Inferior parietal cortex (tissue), 1 donor: ENCODE results near the gene OR10H3.
"Not testable (repeated sequence)": the region's sequence is repeated elsewhere in the genome, so short reads cannot be mapped to it uniquely, and the experiment has no call there.

Experiments used
- DNase-seq: peaks from one replicate; pipeline ENCODE4 v3.0.0-alpha.2; 2016; ENCODE audit errors: extremely low spot score

OR10H3 gene, protein sequence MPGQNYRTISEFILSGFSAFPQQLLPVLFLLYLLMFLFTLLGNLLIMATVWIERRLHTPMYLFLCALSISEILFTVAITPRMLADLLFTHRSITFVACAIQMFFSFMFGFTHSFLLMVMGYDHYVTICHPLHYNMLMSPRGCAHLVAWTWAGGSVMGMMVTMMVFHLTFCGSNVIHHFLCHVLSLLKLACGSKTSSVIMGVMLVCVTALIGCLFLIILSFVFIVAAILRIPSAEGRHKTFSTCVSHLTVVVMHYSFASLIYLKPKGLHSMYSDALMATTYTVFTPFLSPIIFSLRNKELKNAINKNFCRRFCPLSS

GRCh38 chr19:15737722-15738121 lies at the start of gene OR10H3:
OR10H3 (plus strand) TSS chr19:15737985; CDS start chr19:15741393, 3,408 bp downstream.
- DNase-seq, result no peak

GRCh38 chr19:15696654-15697194 lies 41.1 kb upstream of the OR10H3 start:
- no peak for DNase-seq

GRCh38 chr19:15701757-15702533 lies 35.8 kb upstream of the OR10H3 start:
- DNase-seq, result no peak

DNA sequence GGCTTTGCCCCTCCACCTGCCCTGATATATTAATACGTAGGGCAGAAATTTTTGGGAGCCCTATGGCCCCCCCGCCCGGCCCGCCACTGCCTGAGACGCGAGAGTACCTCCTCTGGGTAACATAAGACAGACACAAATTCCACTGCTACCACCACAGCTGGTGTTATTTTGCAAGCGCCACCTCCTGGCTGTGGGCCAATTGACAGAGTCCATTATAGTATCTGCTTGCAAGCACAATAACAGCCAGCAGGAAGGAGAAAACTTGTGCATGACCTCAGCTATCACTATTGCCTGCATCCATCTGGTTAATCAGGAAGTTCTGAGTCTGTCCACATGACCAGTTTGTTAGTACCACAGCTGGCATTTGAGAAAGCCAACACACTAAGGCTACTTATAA lies 35.3 kb upstream of the OR10H3 start:
- peak; percentile 10 for DNase-seq

DNA sequence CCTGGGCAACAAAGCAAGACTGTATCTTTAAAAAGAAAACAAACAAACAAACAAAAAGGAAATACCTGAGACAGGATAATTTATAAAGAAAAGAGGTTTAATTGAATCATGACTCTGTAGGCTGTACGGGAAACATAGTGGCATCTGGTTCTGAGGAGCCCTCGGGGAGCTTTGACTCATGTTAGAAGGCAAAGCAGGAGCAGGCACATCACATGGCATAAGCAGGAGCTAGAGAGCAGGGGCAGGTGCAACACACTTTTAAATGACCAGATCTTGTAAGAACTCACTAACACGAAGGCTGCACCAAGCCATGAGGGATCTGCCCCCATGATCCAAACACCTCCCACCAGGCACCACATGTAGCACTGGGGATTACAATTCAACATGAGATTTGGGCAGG lies 23.1 kb upstream of the OR10H3 start:
- DNase-seq, result no peak

GRCh38 chr19:15715642-15716041 lies 22.1 kb upstream of the OR10H3 start:
- no peak for DNase-seq

DNA sequence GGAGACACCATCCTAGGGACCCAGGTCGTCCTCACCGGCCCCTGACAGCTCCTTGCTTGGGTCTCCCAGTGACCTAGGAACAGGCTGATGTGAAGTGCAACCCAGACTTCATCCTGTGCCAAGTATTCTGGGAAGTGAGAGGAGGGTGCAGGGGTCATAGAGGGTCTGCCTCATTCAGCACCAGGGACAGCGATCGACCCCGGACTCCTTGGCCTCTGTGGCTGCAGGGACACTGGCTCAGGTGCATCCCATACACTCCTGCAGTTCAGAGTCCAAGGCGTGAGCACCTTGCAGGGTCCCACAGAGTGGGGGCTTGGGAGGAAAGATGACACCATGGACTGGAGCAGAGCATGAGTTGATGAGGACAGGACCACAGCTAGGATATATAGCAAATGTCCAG lies 20.0 kb upstream of the OR10H3 start:
- no peak for DNase-seq

GRCh38 chr19:15721268-15721667 lies 16.5 kb upstream of the OR10H3 start:
- DNase-seq, result no peak

GRCh38 chr19:15722956-15723355 lies 14.8 kb upstream of the OR10H3 start:
- DNase-seq, result no peak

- DNase-seq, result no peak
Measured at GRCh38 chr19:15727724-15728123, 10.1 kb upstream of the OR10H3 start, which contains the start of gene OR10H2. OR10H2 (plus strand) TSS chr19:15728024; CDS start chr19:15728044, 20 bp downstream.

DNA sequence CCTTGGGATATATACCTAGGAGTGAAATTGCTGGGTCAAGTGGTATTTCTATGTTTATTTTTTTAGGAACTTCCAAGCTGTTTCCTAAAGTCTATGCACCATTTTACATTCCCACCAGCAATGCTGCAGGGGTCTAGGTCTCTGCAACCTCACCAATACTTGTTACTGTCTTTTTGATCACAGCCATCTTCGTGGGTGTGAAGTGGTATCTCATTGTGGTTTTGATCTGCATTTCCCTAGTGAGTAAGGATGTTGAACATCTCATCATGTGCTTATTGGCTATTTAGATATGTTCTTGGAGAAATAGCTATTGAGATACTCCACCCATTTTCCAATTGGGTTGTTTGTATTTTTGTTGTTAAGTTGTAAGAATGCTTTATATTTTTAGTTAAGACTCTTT lies 7.2 kb upstream of the OR10H3 start:
- DNase-seq, result no peak

GRCh38 chr19:15732388-15732787 lies 5.4 kb upstream of the OR10H3 start:
- DNase-seq, result no peak

DNA sequence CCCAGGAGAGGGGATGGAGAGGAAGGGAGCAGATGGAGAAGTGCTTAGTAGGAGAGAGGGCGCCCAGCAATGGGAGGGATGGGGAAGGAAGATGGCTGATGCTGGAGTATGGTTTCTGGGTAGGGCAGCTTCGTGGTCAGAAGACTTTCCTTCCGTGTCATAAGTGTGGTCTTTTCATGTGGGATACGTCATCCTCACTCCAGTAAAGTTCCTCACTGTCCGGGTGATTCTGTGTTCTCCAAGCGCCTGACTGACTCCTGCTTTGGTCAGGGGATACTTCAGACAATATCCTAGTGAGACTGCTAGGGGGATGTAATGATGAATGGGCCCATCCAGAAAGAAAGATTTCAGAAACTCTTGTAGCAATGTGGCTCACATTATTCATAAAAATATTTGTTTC lies 3.9 kb upstream of the OR10H3 start:
- DNase-seq, result no peak

DNA sequence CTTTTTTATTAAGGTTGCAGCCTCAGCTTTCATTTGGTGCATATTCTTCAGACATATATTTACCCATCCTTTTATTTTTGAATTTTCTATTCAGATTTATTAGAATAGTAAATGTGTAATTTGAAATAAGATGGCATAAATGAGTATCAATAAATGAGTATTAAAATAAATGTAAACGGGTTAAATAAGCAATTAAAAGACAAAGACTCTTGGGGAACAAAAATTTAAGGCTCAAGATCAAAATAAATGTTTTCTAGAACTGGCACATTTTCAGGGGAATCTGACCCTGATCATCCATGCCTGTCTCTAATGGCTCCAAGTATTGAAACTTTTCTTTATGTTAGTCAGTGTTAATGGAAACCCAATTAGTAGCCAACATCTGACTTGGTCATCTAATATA lies 3.0 kb downstream of the OR10H3 start:
- DNase-seq, result no peak

DNA sequence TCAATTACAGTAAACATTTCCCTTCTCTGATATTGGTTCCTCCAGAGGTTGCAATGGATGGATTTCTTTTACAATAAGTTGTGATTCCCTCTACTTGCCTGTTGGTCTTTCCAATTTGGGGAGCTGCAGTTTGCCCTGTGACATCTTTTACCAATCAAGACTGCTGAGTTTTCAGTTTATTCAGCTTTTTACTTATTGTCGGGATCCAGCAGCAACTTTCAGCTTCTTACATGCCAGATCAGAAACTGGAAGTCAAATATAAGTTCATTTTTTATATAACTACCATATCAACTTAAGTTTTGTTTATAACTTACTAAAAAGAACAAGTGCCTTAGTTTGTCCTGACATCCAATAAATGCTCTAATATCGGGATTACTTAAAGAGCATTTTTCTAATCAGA lies 10.5 kb downstream of the OR10H3 start:
- DNase-seq, result no peak

DNA sequence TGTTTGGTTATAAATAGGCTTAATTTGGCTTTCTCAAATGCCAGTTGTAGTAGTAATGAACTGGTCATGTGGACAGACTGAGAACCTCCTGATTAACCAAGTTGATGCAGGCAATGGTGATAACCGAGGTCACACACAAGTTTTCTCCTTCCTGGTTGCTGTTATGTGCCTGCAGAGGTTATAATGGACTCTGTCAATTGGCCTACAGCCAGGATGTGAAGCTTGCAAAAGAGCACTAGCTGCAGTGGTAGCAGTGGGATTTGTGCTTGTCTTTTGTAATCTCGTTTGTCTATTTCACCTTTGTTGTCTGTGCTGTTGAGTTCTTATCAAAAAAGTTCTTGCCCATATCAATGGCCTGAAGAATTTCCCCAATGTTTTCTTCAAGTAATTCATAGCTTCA lies 20.6 kb downstream of the OR10H3 start:
- DNase-seq, result no peak

GRCh38 chr19:15759962-15760565 lies 22.3 kb downstream of the OR10H3 start:
- no peak for DNase-seq

GRCh38 chr19:15769586-15769985 lies 31.8 kb downstream of the OR10H3 start:
- no peak for DNase-seq

GRCh38 chr19:15774159-15774558 lies 36.4 kb downstream of the OR10H3 start:
- not testable (repeated sequence) for DNase-seq

DNA sequence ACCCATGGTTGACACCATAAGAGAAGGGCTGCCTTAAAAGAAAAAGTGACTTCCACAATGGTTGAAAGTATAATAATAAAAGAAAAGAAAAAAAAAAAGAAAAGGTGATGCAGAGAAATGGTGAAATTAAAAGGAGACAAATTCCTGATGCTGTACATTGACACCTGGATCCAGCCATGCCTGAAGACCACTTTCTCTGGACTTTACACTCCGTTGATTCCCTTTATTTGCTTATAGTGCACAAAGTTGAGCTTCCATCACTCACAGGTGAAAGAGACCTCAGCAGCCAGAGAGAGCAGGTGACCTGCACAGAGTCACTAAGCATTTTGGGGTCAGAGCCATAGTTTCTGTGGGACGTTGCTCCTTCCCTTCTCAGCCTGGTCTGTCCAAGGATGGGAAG lies 37.5 kb downstream of the OR10H3 start:
- no peak for DNase-seq

DNA sequence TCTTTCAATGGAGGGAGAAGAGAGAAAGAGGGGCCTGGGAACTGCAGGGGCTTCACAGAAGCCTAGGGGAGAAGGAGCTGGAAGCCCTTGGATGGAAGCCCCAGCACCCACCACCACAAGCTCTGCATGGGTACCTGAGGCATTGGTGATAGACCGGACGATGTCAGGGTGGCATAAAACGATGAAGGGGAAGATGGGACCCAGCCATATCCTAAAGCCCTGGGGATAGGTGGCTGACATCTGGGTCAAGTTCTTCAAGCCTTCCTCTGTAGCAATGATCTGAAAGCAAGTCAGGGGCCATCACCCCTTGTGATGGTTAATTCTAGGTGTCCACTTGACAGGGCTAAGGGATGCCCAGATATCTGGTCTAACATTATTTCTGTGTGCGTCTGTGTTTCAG lies 38.5 kb downstream of the OR10H3 start:
- no peak for DNase-seq
